NB4 (cell line): ENCODE results near the gene PIAS2.

ENCODE experiments used
- POLR2A ChIP-seq: IDR thresholded peaks from 2 replicates; pipeline ENCODE4 v1.6.1; 2011; ENCODE audit warnings: mild to moderate bottlenecking; ENCODE audit not compliant: insufficient read length; ENCODE audit errors: extremely low read depth
- TF ChIP-seq, protein P1 (sequence below): IDR thresholded peaks from one replicate; pipeline ENCODE4 v1.5.1; 2012; ENCODE audit warnings: low read depth, low read length

GRCh38 chr18:46858290-46858689 lies 59.0 kb downstream of the PIAS2 start:
- no peak for TF ChIP-seq POLR2A
- TF ChIP-seq, protein P1, sequence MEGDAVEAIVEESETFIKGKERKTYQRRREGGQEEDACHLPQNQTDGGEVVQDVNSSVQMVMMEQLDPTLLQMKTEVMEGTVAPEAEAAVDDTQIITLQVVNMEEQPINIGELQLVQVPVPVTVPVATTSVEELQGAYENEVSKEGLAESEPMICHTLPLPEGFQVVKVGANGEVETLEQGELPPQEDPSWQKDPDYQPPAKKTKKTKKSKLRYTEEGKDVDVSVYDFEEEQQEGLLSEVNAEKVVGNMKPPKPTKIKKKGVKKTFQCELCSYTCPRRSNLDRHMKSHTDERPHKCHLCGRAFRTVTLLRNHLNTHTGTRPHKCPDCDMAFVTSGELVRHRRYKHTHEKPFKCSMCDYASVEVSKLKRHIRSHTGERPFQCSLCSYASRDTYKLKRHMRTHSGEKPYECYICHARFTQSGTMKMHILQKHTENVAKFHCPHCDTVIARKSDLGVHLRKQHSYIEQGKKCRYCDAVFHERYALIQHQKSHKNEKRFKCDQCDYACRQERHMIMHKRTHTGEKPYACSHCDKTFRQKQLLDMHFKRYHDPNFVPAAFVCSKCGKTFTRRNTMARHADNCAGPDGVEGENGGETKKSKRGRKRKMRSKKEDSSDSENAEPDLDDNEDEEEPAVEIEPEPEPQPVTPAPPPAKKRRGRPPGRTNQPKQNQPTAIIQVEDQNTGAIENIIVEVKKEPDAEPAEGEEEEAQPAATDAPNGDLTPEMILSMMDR: no peak
